ENCODE results near the gene VIPR1.

The VIPR1 gene

DNA sequence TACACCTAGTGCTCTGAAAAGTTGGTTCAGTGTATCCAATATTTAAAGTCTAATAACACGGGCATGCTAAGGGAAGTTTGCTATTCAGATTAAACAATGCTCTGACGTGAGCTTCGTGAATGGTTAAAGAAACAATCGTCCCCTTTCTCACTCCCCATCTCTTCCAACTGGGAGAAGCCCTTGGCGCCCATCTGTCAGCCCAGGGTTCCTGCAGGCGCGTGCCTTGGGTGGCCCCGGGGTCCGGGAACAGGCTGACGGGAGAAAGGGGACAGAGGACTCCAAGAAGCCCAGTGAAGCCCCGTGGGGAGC lies 78.9 kb downstream of the VIPR1 start:
- TF ChIP-seq EZH2phosphoT487 (IDR thresholded peaks at IDR 0.05; ENCODE audit: low read depth) (no peak), CTCF (IDR thresholded peaks at IDR 0.05; ENCODE audit: low read depth, low read length) (no peak)
- Histone ChIP-seq H3K9me3 (ENCODE audit: insufficient read depth, low read length) (no peaks in the 10 kb centered on the region), H3K4me3 (ENCODE audit: low read length) (peak overlapping the region; percentile 79), H3K79me2 (ENCODE audit: low read length) (peaks cover 38% of the 10 kb centered on the region), H3K27ac (ENCODE audit: low read length) (peak overlapping the region; percentile 66), H3K4me2 (ENCODE audit: low read length) (peak overlapping the region; percentile 83), H3K27me3 (ENCODE audit: low read depth, low read length) (no peaks in the 10 kb centered on the region), H3K36me3 (replicated peaks; ENCODE audit: low read depth, low read length) (peaks cover 14% of the 10 kb centered on the region), H3K4me1 (ENCODE audit: low read length) (peaks cover 20% of the 10 kb centered on the region), H4K20me1 (ENCODE audit: insufficient read depth, low read length) (no peaks in the 10 kb centered on the region), H2AFZ (ENCODE audit: low read depth, low read length) (peak overlapping the region; percentile 53), H3K9ac (ENCODE audit: low read length) (peak overlapping the region; percentile 82)

GRCh38 chr3:42581709-42582473 lies 79.4 kb downstream of the VIPR1 start, which contains the start of gene SEC22C:
Gene SEC22C, minus strand, starts transcription at chr3:42581967. Its CDS starts 12,921 bp downstream, at chr3:42569046.
- Histone ChIP-seq H4K20me1 (ENCODE audit: insufficient read depth, low read length) (no peaks in the 10 kb centered on the region), H3K36me3 (replicated peaks; ENCODE audit: low read depth, low read length) (peaks cover 11% of the 10 kb centered on the region), H2AFZ (ENCODE audit: low read depth, low read length) (peak within 1 kb of the TSS; percentile 90), H3K9me3 (ENCODE audit: insufficient read depth, low read length) (no peaks in the 10 kb centered on the region), H3K4me1 (ENCODE audit: low read length) (peaks cover 20% of the 10 kb centered on the region), H3K27me3 (ENCODE audit: low read depth, low read length) (no peaks in the 10 kb centered on the region), H3K79me2 (ENCODE audit: low read length) (peaks cover 38% of the 10 kb centered on the region), H3K4me2 (ENCODE audit: low read length) (peak within 1 kb of the TSS; percentile 86), H3K4me3 (ENCODE audit: low read length) (peak within 1 kb of the TSS; percentile 79), H3K9ac (ENCODE audit: low read length) (peak within 1 kb of the TSS; percentile 82), H3K27ac (ENCODE audit: low read length) (peak within 1 kb of the TSS; percentile 66)
- TF ChIP-seq EZH2phosphoT487 (IDR thresholded peaks at IDR 0.05; ENCODE audit: low read depth) (no peak), CTCF (IDR thresholded peaks at IDR 0.05; ENCODE audit: low read depth, low read length) (peak; percentile 68)

GRCh38 chr3:42582474-42583070 lies 80.1 kb downstream of the VIPR1 start:
- H4K20me1 ChIP-seq (ENCODE audit: insufficient read depth, low read length), result no peaks in the 10 kb centered on the region
- H3K4me2 ChIP-seq (ENCODE audit: low read length), result peak overlapping the region; percentile 86
- no peaks in the 10 kb centered on the region for H3K27me3 ChIP-seq (ENCODE audit: low read depth, low read length)
- TF ChIP-seq EZH2phosphoT487 (IDR thresholded peaks at IDR 0.05; ENCODE audit: low read depth) (no peak), CTCF (IDR thresholded peaks at IDR 0.05; ENCODE audit: low read depth, low read length) (no peak)
- peak overlapping the region; percentile 82 for H3K9ac ChIP-seq (ENCODE audit: low read length)
- peaks cover 33% of the 10 kb centered on the region for H3K79me2 ChIP-seq (ENCODE audit: low read length)
- H3K4me1 ChIP-seq (ENCODE audit: low read length), result peaks cover 20% of the 10 kb centered on the region
- no peaks in the 10 kb centered on the region for H3K9me3 ChIP-seq (ENCODE audit: insufficient read depth, low read length)
- H3K27ac ChIP-seq (ENCODE audit: low read length), result peak overlapping the region; percentile 66
- H2AFZ ChIP-seq (ENCODE audit: low read depth, low read length), result peak overlapping the region; percentile 90
- H3K4me3 ChIP-seq (ENCODE audit: low read length), result peak overlapping the region; percentile 79
- peaks cover 7% of the 10 kb centered on the region for H3K36me3 ChIP-seq (replicated peaks; ENCODE audit: low read depth, low read length)
